GM12873 (cell line): ENCODE measurements around the gene LINGO4.

Experiments used
- CTCF ChIP-seq: IDR thresholded peaks from 2 replicates; pipeline ENCODE4 v1.5.1; 2012; ENCODE audit warnings: low read depth, mild to moderate bottlenecking, moderate library complexity, low read length, control low read depth; ENCODE audit not compliant: insufficient read depth; ENCODE audit errors: missing control alignments

LINGO4 gene

GRCh38 chr1:151802372-151802771, 2.8 kb downstream of the LINGO4 start:
- TF ChIP-seq CTCF = no peak

GRCh38 chr1:151801846-151802245, 3.4 kb downstream of the LINGO4 start:
- no peak for TF ChIP-seq CTCF

GRCh38 chr1:151801310-151801820, 3.9 kb downstream of the LINGO4 start:
- TF ChIP-seq CTCF = no peak

GRCh38 chr1:151800830-151801229, 4.4 kb downstream of the LINGO4 start:
- no peak for TF ChIP-seq CTCF

GRCh38 chr1:151799179-151800022, 5.8 kb downstream of the LINGO4 start:
- no peak for TF ChIP-seq CTCF

GRCh38 chr1:151798571-151798970, 6.6 kb downstream of the LINGO4 start:
- TF ChIP-seq CTCF = no peak

GRCh38 chr1:151790940-151791651, 14.1 kb downstream of the LINGO4 start:
- TF ChIP-seq CTCF = no peak
